Ecto neural progenitor cell (in vitro differentiated cells): ENCODE measurements around the gene DNAAF9.
A peak's percentile ranks its signal among the peaks of the same experiment; 100 is the strongest.
"Not testable (repeated sequence)": the region's sequence is repeated elsewhere in the genome, so short reads cannot be mapped to it uniquely, and the experiment has no call there.

ENCODE experiments used
- DNase-seq: peaks from one replicate; pipeline ENCODE4 v3.0.0-alpha.2; 2018; ENCODE audit warnings: low spot score

DNAAF9 gene

GRCh38 chr20:3407040-3407770 lies at the start of gene DNAAF9:
DNAAF9 (minus strand) TSS chr20:3407669; CDS start chr20:3407557, 112 bp downstream.
- peak; percentile 87 for DNase-seq

GRCh38 chr20:3456648-3457047 lies 49.2 kb upstream of the DNAAF9 start:
- DNase-seq, result no peak

GRCh38 chr20:3454831-3455230 lies 47.4 kb upstream of the DNAAF9 start:
- no peak for DNase-seq

GRCh38 chr20:3452690-3453089 lies 45.2 kb upstream of the DNAAF9 start:
- no peak for DNase-seq

- no peak for DNase-seq
These were observed 44.7 kb upstream of the DNAAF9 start for GRCh38 chr20:3452136-3452535.

- no peak for DNase-seq
These were observed 41.9 kb upstream of the DNAAF9 start for GRCh38 chr20:3449319-3449718.

- no peak for DNase-seq
These were observed 39.9 kb upstream of the DNAAF9 start for GRCh38 chr20:3447321-3447720.

GRCh38 chr20:3446779-3447178 lies 39.3 kb upstream of the DNAAF9 start:
- no peak for DNase-seq

GRCh38 chr20:3436864-3437574 lies 29.6 kb upstream of the DNAAF9 start:
- no peak for DNase-seq

GRCh38 chr20:3434232-3434631 lies 26.8 kb upstream of the DNAAF9 start:
- no peak for DNase-seq

GRCh38 chr20:3433744-3434143 lies 26.3 kb upstream of the DNAAF9 start:
- no peak for DNase-seq

- no peak for DNase-seq
These were observed 25.4 kb upstream of the DNAAF9 start for GRCh38 chr20:3432844-3433243.

- no peak for DNase-seq
These were observed 23.6 kb upstream of the DNAAF9 start for GRCh38 chr20:3431109-3431508.

- no peak for DNase-seq
These were observed 23.1 kb upstream of the DNAAF9 start for GRCh38 chr20:3430376-3431069.

- DNase-seq, result not testable (repeated sequence)
These were observed 19.3 kb upstream of the DNAAF9 start for GRCh38 chr20:3426766-3427165.

GRCh38 chr20:3423126-3423525 lies 15.7 kb upstream of the DNAAF9 start:
- no peak for DNase-seq

- no peak for DNase-seq
These were observed 14.5 kb upstream of the DNAAF9 start for GRCh38 chr20:3421985-3422384.

- no peak for DNase-seq
These were observed 12.8 kb upstream of the DNAAF9 start for GRCh38 chr20:3420211-3420707.

- not testable (repeated sequence) for DNase-seq
These were observed 10.7 kb upstream of the DNAAF9 start for GRCh38 chr20:3418161-3418560.

- no peak for DNase-seq
These were observed 6.7 kb upstream of the DNAAF9 start for GRCh38 chr20:3414122-3414521.

GRCh38 chr20:3413393-3413889 lies 6.0 kb upstream of the DNAAF9 start:
- no peak for DNase-seq

GRCh38 chr20:3412600-3413392 lies 5.3 kb upstream of the DNAAF9 start:
- no peak for DNase-seq
